ENCODE measurements around the gene MAP1LC3B. TPM values are rescaled to one million over a fixed set of nuclear protein-coding genes. Genes with fewer than 3 reads are reported as not detected.

MAP1LC3B gene
- total and polyA plus RNA-seq, 12 donors = 47.0 to 161 (median 125) TPM

DNA sequence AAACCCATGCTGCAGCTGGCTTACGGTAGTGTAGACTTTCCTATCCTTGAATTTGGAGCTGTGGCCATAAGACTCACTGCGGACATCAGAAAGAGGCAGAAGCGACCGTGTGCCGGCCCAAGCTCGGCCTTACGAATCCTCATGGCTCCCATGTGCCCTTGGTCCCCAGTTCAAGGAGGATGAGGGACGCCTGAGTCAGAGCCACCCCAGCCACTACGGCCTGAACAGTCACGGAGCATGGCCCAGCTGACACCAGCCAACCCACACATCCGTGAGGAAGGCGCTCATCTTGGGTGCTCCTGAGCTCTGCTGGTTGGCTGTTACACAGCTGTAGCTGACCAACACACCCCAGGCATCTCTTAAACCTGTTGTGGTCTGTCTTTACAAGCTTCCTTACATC lies 56.7 kb downstream of the MAP1LC3B start:
- no peaks in the 10 kb centered on the region for H3K27me3 ChIP-seq
- no peak for ATAC-seq
- peaks cover 0 to 83% (median 33%) of the 10 kb centered on the region in 9 donors for H3K36me3 ChIP-seq
- no peak for DNase-seq
- 96 to 99% methylated on average over 12 of the region's 12 CpGs for WGBS, 2 donors
- peaks cover 0 to 21% (median 5%) of the 10 kb centered on the region in 9 donors for H3K4me1 ChIP-seq
- H3K9me3 ChIP-seq = peaks cover 0 to 7% (median 0%) of the 10 kb centered on the region in 11 donors
- H3K4me3 ChIP-seq = no peak overlapping the region
- TF ChIP-seq, protein P1, sequence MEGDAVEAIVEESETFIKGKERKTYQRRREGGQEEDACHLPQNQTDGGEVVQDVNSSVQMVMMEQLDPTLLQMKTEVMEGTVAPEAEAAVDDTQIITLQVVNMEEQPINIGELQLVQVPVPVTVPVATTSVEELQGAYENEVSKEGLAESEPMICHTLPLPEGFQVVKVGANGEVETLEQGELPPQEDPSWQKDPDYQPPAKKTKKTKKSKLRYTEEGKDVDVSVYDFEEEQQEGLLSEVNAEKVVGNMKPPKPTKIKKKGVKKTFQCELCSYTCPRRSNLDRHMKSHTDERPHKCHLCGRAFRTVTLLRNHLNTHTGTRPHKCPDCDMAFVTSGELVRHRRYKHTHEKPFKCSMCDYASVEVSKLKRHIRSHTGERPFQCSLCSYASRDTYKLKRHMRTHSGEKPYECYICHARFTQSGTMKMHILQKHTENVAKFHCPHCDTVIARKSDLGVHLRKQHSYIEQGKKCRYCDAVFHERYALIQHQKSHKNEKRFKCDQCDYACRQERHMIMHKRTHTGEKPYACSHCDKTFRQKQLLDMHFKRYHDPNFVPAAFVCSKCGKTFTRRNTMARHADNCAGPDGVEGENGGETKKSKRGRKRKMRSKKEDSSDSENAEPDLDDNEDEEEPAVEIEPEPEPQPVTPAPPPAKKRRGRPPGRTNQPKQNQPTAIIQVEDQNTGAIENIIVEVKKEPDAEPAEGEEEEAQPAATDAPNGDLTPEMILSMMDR (IDR thresholded peaks at IDR 0.05) = no peak
- no peak overlapping the region for H3K27ac ChIP-seq
- intact Hi-C loops (cut with DNase I) = no loop called here

DNA sequence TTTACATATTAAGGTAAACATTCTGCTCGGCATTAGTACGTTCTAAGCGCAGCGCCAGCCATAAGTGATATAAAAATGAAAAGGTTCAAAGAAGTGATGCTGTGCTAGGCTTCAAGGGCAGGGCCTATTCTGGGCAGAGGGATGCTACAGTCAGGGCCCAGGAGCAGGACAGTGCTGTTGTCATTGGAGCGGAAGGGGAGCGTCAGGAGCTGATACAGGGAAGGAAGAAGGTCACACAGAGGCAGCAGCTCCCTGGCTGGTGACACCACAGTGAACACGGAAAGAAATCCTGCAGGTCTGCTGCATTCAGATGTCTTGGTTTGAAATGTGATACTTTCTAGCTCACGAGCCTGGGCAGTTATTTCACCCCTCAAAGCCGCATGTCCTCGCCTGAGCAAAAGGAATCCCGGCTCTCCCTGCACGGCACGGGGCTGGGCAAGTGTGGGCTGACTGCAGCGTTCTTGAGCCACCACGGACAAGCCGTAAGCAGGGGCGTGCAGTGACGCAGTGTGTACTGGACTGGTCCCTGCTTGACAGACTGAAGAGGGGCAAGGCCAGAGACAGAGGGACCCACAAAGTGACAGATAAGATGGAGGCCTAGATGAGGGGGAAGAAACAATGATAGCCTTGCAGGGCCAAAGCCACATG lies 59.6 kb downstream of the MAP1LC3B start:
- ATAC-seq = no peak
- WGBS, 2 donors = 79 to 86% methylated on average over 18 of the region's 18 CpGs
- Histone ChIP-seq H3K4me1 (peaks cover 0 to 23% (median 5%) of the 10 kb centered on the region in 9 donors), H3K9me3 (no peaks in the 10 kb centered on the region), H3K36me3 (peaks cover 0 to 77% (median 24%) of the 10 kb centered on the region in 9 donors), H3K4me3 (no peak overlapping the region), H3K27ac (no peak overlapping the region), H3K27me3 (no peaks in the 10 kb centered on the region)
- DNase-seq = no peak
- TF ChIP-seq, protein P1 (IDR thresholded peaks at IDR 0.05) = no peak
- intact Hi-C loops (cut with DNase I) = loop anchor here in 1 of 10 donors (10.0 kb wide), 1 partner anchor 47 kb away; no protein-coding TSS in a partner anchor

DNA sequence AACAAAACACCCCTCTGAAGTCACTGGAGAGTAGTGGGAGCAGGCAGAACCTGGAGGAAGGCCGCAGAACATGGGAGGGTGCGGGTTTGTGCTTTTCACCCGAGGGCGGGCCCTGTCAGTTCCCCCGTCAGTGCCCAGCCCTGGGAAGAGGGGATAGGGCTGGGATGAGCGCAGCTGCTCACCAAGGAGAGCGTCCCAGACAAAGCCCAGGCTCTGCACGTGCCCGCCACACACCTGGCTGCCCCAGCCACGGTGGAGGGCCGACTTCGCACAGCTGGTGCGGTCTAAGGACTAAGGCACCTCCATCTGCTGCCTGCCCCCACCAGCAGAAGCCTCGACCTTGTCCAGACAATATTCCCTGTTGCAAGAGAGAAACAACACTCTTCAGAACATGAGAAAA lies 61.2 kb downstream of the MAP1LC3B start:
- 89 to 95% methylated on average over 14 of the region's 14 CpGs for WGBS, 2 donors
- Histone ChIP-seq H3K9me3 (no peaks in the 10 kb centered on the region), H3K4me3 (no peak overlapping the region), H3K27ac (no peak overlapping the region), H3K4me1 (peaks cover 0 to 39% (median 14%) of the 10 kb centered on the region in 9 donors), H3K36me3 (peaks cover 0 to 76% (median 19%) of the 10 kb centered on the region in 9 donors), H3K27me3 (no peaks in the 10 kb centered on the region)
- intact Hi-C loops (cut with DNase I) = loop anchor here in 1 of 10 donors (10.0 kb wide), 1 partner anchor 49 kb away; no protein-coding TSS in a partner anchor
- ATAC-seq = peak in 1 of 8 donors; percentile 45
- no peak for DNase-seq
- TF ChIP-seq, protein P1 (IDR thresholded peaks at IDR 0.05) = no peak

Other genes with a start within 250 kb of the MAP1LC3B start
- gene C16orf95, start 74.9 kb upstream of the MAP1LC3B start, total RNA-seq = 1 to 10 TPM; 2.8 to 5.1 (median 3.8) TPM
- 1 to 10 TPM; 1.7 to 3.2 TPM for gene C16orf95, start 74.9 kb upstream of the MAP1LC3B start, polyA plus RNA-seq
- gene FBXO31, start 8.6 kb upstream of the MAP1LC3B start, total RNA-seq = 10 to 100 TPM; 58.3 to 94.3 (median 74.0) TPM
- 10 to 100 TPM; 15.1 to 21.4 TPM for gene FBXO31, start 8.6 kb upstream of the MAP1LC3B start, polyA plus RNA-seq
- 10 to 100 TPM; 10.6 to 19.3 (median 16.1) TPM for gene ZCCHC14, start 100.7 kb downstream of the MAP1LC3B start, total RNA-seq
- gene ZCCHC14, start 100.7 kb downstream of the MAP1LC3B start, polyA plus RNA-seq = 1 to 10 TPM; 4.5 to 8.9 TPM
- gene JPH3, start 210.2 kb downstream of the MAP1LC3B start, total RNA-seq = under 1 TPM in 5 of 10 donors, not detected in 5; 0.08 to 0.79 (median 0.10) TPM
- gene JPH3, start 210.2 kb downstream of the MAP1LC3B start, polyA plus RNA-seq = under 1 TPM in 1 of 2 donors, not detected in 1; 0.06 TPM